Islet of Langerhans (tissue), 1 donor: ENCODE measurements around the gene GOSR2.
"Not testable (repeated sequence)": the region's sequence is repeated elsewhere in the genome, so short reads cannot be mapped to it uniquely, and the experiment has no call there.

Source experiments
- FAIRE-seq: peaks from one replicate; lab custom pipeline; 2011; peaks lifted over from hg19 to GRCh38; lab: Jason Lieb, UNC

GOSR2 gene

DNA sequence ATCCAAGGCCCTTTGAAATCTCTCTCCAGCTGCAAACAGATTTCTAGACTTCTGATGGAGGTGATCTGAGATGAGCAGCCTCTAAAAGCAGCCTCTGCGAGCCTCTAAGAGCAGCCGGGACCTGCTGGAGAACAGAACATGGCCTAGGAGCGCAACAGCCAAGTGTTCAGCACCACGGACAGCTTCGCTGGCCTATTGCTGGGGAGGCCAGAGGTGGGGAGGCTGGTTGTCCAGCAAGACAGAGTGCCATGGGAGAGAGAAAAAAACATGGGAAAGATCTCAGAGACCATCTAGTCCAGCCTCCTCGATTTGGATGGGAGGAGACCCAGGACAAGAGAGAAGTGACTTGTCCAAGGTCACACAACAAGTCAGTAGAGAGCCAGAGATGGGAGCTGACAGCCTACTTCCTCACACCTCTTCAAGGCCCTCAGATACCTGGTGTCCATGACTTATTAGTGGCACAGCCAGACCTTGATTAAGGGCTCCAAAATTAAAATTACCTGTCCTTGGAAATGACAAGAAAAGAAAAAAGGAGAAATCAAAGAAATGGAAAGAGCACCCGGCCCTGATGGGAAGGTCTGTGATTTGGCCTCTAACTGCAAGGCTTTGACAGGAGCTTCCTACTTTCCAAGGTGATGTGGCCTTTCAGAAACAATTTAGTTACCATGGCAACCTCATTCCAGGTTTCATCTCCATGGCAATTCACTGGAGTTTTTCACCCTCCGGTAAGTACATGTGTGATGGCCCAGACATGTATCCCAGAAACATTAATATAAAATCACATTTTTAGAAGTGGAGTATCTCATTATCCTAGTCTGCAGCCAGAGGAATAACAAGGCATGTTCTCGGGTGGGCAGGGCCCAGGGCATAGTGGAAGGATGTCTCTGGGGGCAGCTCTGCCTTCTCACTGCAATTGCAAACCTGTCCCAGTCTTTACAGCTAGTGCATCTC, 41.6 kb downstream of the GOSR2 start:
- no peak for FAIRE-seq

- FAIRE-seq, result no peak
Observed at GRCh38 chr17:46968224-46968834, 45.4 kb downstream of the GOSR2 start.

DNA sequence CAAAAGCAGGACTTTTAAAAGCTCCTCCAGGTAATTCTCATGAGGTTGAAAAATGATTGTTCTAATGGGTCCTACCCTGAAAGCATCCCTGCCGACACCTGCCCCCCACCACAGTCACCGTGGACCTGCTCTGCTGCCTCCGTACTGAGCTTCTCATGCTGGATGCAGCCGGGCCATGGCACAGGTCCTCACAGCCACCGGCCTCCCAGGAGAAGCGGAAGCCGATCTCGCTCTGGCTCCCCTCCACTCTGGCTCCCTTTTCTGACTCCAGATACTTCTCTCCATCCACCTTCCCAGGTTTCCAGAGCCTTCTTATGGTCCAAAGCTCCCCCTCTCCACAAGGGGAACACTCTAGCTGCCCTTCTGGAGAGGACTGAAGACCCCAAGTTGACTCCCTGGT, 45.9 kb downstream of the GOSR2 start:
- no peak for FAIRE-seq

GRCh38 chr17:46971647-46972300, 48.8 kb downstream of the GOSR2 start:
- no peak for FAIRE-seq

GRCh38 chr17:46972346-46972745, 49.4 kb downstream of the GOSR2 start:
- no peak for FAIRE-seq

- no peak for FAIRE-seq
Observed at GRCh38 chr17:46974086-46974485, 51.1 kb downstream of the GOSR2 start.

DNA sequence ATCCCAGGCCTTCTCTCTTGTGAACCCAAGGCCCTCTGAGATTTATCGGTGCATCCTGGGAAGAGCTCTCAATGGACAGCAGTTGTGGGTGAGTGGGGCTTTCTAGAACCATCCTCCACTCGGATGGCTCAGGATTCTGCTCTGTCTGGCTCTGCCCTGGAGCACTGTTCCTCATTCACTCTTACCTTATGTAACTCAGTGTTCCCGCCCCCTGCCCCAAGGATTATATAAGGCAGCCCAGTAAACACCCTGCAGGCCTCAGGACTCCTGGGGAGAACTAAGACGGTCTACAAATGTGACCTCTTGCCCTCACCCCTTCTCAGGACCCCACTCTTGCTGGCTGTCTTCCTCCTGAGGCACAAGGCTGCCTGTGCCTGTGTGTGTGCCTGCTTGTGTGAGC, 52.3 kb downstream of the GOSR2 start:
- FAIRE-seq, result no peak

- no peak for FAIRE-seq
Observed at GRCh38 chr17:46976626-46977270, 53.8 kb downstream of the GOSR2 start.

DNA sequence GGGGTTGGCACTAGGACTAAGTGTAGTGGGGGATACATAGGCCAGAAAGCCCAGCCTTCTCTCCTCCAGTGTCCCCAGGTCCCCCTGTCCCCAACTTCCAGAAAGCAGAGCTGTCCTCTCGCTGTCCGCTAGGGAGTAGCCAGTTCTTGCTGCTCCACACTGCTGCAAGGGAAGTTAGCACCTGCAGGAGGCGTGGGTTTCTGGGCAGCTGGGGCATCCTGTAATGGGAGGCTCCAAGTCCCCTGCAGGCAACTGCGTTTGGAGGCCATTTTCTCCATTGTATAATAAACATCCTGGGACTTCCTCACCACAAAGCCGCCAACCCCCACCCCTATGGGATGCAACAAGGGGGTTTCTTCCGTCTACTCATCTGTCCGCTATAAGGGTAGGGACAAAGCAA, 54.4 kb downstream of the GOSR2 start:
- no peak for FAIRE-seq

GRCh38 chr17:46977750-46978488, 55.0 kb downstream of the GOSR2 start:
- no peak for FAIRE-seq

GRCh38 chr17:46978489-46979146, 55.7 kb downstream of the GOSR2 start:
- FAIRE-seq, result no peak

DNA sequence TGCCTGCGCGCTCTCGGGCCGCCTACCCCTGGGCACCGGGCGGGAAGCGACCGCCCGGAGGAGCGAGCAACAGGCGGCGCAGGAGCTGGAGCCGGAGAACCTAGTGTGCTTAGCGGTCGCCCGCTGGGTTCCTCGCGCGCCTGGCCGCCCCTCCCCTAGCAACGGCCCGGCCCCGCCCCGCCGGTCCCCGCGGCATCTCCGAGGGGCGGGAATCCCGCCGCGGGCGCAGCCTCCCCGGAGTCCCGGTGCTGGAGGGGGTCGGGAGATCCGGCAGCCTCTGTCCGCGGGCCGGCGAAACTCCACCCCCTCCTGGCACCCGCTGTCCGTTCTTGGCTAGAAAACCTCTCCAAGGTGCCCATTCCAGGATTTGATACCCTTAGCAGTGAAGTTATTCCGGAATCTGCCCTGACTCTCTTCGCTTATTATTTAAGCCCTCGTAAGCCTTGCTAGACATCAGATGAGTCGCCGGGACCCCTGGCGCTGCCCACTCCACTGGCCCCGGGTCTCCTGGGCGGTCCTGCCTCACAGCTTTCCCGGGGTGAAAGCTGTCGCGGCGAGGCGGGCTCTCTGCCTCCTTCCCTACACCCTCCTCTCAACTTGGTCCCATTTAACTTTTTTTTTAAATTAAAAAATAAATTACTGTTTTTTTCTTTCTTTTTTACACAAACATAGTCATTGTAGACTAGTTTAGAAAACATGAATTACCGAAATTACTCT, 56.3 kb downstream of the GOSR2 start, which contains the start of gene RPRML:
RPRML (minus strand) TSS at position 107 of the 717 bp plus-strand sequence. CDS start 246 bp downstream, outside the sequence.
- FAIRE-seq, result no peak

DNA sequence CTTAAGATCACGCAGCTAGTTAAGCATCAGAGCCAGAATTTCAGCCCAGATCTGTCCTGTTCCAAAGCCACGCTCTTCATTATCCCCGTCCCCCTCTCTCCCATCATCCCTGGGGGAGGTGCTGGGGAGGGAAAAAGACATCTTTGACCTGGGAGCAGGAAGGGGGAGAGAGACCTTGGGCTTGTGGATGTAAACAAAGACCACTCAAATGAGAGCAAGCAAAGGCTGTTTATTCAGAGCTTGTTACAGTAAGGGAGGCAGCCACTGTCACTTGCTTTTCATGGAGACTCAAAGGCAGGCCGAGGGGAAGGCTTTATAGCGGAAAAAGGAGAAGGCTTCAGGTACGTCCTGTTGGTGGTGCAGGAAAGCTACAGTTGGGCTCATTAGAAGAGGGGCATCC, 59.6 kb downstream of the GOSR2 start:
- FAIRE-seq, result no peak

GRCh38 chr17:46983782-46984181, 60.8 kb downstream of the GOSR2 start:
- FAIRE-seq, result no peak

DNA sequence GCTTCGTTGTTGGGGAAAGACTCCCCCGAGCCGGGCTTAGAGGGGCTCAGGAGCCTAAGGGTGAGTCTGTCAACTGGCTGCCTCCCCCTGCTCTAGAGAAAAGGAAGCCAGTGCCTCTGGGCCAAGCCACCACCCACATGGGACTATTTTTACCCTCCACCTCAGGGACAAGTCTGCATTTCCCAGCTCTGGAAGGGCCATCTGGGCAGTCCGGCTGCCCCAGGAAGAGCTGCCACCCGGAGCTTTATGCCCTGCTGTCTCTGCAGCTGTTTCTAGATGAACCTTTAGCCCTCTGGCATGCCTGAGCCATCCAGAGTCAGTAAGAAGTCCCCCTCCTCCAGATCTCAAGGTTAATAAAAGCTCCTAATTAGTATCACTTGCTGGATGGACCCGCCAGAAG, 61.4 kb downstream of the GOSR2 start:
- FAIRE-seq, result no peak

DNA sequence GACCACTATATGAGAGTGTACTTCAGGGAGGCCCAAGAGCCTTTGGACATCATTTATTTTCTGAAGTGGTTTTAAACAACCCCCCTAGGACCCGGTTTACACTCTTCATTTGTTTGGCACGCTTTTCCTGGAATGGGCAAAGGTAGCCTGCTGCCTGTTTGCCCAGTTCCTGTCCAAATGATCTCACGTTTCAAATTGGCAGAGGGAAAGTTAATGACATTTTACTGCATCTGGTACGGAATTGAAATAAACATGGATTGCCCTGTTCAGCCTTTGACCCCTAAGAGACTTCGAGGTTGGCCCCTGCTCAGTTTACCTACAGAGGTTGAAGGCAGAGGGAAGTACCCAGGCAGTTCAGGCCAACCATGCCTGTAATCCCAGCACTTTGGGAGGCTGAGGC, 61.9 kb downstream of the GOSR2 start:
- FAIRE-seq, result peak; percentile 65

DNA sequence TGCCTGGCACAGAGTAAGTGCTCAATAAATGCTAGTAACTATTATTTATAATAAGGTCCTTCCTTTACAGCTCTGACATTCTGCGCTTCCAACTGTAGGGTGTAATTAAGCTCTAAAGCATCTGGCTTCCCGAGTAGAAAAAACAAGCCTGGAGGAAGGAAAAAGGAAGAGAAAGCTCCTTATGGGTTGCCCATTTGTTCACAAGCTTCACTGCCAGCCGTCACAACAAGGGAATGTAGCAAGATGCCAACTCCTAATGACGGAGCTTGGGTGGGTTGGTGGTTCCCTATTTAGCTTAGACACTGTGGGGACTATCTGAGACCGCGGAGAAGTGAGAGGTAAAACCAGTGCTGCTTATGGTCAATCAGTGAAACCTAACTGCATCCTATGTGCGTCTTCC, 63.4 kb downstream of the GOSR2 start:
- no peak for FAIRE-seq

DNA sequence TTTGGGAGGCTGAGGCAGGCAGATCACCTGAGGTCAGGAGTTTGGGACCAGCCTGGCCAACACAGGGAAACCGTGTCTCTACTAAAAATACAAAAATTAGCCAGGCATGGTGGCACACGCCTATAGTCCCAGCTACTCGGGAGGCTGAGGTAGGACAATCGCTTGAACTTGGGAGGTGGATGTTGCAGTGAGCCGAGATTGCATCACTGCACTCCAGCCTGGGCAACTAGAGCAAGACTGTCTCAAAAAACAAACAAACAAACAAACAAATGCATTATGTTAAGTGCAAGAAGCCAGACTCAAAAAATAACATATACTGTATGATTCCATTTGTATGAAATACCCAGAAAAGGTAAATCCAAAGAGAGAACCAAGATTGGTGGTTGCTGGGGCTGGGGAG, 65.0 kb downstream of the GOSR2 start:
- FAIRE-seq, result not testable (repeated sequence)

- FAIRE-seq, result no peak
Observed at GRCh38 chr17:46989637-46990431, 66.9 kb downstream of the GOSR2 start.

DNA sequence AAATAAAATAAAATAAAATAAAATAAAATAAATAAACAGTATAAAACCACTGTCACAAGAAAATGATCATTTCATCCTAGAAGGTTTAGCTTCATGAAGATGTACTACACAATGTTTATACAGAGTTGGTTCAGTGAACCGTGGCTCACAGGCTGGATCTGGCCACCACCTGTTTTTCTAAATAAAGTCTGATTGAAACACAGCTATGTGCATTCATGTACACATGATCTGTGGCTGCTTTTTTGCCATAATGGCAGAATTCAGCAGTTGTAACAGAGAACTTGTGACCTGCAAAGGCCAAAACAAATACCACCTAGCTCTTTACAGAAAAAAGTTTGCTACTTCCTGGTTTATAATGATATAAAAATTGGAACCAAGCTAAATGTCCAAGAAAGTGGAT, 68.7 kb downstream of the GOSR2 start:
- FAIRE-seq, result no peak
